NCI-H2196 treated with DMSO at 0.1 percent for 48 hours (cell line): ENCODE results near the gene FOLR2.
"Not testable (repeated sequence)": the region's sequence is repeated elsewhere in the genome, so short reads cannot be mapped to it uniquely, and the experiment has no call there.

Experiments used
- DNase-seq: peaks from one replicate; lab custom pipeline; 2025; ENCODE audit not compliant: unreplicated experiment; lab: John Stamatoyannopoulos, UW

The FOLR2 gene

GRCh38 chr11:72266960-72267359 lies 50.4 kb downstream of the FOLR2 start:
- DNase-seq: not testable (repeated sequence)

- DNase-seq: no peak
Observed at GRCh38 chr11:72267956-72268617, 51.5 kb downstream of the FOLR2 start.
